HG02870 (cell line): ENCODE results near the gene DLEC1.

Experiments
- ATAC-seq: cut with Tn5 transposase; IDR thresholded peaks from one replicate; pipeline ENCODE4 v1.9.1; 2021; ENCODE audit warnings: mild to moderate bottlenecking, moderate library complexity; ENCODE audit not compliant: unreplicated experiment

The DLEC1 gene

GRCh38 chr3:38105525-38105924 lies 66.5 kb downstream of the DLEC1 start:
- no peak for ATAC-seq

GRCh38 chr3:38107911-38108648 lies 69.1 kb downstream of the DLEC1 start:
- ATAC-seq, result no peak

GRCh38 chr3:38108649-38109579 lies 69.9 kb downstream of the DLEC1 start:
- ATAC-seq, result no peak

GRCh38 chr3:38109580-38110313 lies 70.7 kb downstream of the DLEC1 start:
- no peak for ATAC-seq

- no peak for ATAC-seq
Measured at GRCh38 chr3:38110314-38111050, 71.5 kb downstream of the DLEC1 start.

- ATAC-seq, result no peak
Measured at GRCh38 chr3:38111201-38111600, 72.2 kb downstream of the DLEC1 start.

GRCh38 chr3:38111696-38112377 lies 72.8 kb downstream of the DLEC1 start:
- ATAC-seq, result no peak

- no peak for ATAC-seq
Measured at GRCh38 chr3:38112378-38112761, 73.4 kb downstream of the DLEC1 start.

- no peak for ATAC-seq
Measured at GRCh38 chr3:38114052-38114874, 75.3 kb downstream of the DLEC1 start.

- ATAC-seq, result no peak
Measured at GRCh38 chr3:38114875-38115644, 76.1 kb downstream of the DLEC1 start.

GRCh38 chr3:38115645-38116427 lies 76.8 kb downstream of the DLEC1 start:
- ATAC-seq, result no peak

GRCh38 chr3:38116471-38117162 lies 77.6 kb downstream of the DLEC1 start:
- ATAC-seq, result no peak

GRCh38 chr3:38117163-38117716 lies 78.2 kb downstream of the DLEC1 start:
- no peak for ATAC-seq

- peak; percentile 61 for ATAC-seq
Measured at GRCh38 chr3:38117748-38118420, 78.9 kb downstream of the DLEC1 start.

- no peak for ATAC-seq
Measured at GRCh38 chr3:38118421-38119247, 79.6 kb downstream of the DLEC1 start.

- no peak for ATAC-seq
Measured at GRCh38 chr3:38119248-38119544, 80.2 kb downstream of the DLEC1 start.
